Gastroesophageal sphincter (tissue), 3 donors: ENCODE results near the gene DNAJA3.

Source experiments
- POLR2A ChIP-seq, 2 donors: fragments of 450-650 bp; IDR thresholded peaks; one replicate each; pipeline ENCODE4 v1.6.1; 2017; ENCODE audit warnings: antibody characterized with exemption in 2 of 2, mild to moderate bottlenecking in 2 of 2, moderate library complexity in 1 of 2
- TF ChIP-seq, protein P1 (sequence below), 4 experiments: fragments of 200-600 bp in 2 of 4; fragments of 450-650 bp in 2 of 4; sonication (generic) in 1 of 4; IDR thresholded peaks; one replicate each; pipeline ENCODE4 v1.5.1; 2017 to 2019; ENCODE audit warnings: antibody characterized with exemption in 4 of 4, mild to moderate bottlenecking in 2 of 4, moderate library complexity in 2 of 4

DNA sequence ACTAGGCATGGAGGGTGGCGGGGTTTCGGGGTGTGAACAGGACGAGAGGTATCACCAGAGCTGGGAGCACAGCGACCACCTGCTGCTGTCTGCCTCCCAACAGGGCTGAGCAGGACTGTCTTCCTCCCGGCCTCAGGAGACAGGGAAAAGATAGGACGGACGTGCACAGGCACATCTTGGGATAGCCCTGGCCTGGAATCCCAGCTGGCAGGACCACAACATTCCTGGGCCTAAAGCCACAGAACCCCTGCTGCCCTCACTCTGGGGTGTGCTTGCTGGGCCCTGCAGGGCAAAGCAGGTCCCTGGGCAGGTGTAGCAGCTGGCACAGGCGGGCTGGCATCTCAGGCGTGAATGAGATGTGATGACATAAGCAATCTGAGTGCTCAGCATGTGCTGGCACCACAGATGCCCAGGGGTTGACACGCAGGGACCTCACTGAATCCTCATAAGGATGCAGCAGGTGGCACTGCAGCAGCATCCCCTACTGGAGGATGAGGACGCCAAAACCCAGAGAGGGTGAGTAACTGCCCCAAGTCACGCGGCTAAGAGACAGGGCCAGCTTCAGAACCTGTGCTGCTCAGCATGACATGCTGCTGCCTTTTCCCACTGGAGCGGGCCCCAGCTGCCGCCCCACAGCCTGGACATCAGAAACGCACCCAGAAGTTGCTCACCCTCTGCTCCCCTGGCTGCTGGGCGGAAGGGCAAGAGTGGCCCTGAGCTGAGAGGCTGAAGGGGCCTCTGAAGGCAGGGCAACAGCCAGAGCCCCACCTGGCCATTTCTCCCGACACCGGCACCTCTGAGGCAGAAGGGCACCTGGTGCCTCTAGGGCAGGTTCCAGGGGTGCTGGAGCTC lies 16.4 kb upstream of the DNAJA3 start:
- TF ChIP-seq, protein P1, sequence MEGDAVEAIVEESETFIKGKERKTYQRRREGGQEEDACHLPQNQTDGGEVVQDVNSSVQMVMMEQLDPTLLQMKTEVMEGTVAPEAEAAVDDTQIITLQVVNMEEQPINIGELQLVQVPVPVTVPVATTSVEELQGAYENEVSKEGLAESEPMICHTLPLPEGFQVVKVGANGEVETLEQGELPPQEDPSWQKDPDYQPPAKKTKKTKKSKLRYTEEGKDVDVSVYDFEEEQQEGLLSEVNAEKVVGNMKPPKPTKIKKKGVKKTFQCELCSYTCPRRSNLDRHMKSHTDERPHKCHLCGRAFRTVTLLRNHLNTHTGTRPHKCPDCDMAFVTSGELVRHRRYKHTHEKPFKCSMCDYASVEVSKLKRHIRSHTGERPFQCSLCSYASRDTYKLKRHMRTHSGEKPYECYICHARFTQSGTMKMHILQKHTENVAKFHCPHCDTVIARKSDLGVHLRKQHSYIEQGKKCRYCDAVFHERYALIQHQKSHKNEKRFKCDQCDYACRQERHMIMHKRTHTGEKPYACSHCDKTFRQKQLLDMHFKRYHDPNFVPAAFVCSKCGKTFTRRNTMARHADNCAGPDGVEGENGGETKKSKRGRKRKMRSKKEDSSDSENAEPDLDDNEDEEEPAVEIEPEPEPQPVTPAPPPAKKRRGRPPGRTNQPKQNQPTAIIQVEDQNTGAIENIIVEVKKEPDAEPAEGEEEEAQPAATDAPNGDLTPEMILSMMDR (IDR thresholded peaks at IDR 0.05) = no peak
- no peak for TF ChIP-seq POLR2A (IDR thresholded peaks at IDR 0.05)
